ENCODE measurements around the gene HPSE.

The HPSE gene

GRCh38 chr4:83323136-83323535 is 11.5 kb downstream of the HPSE start:
- DNase-seq (ENCODE audit: low read depth): no peak
- no peak overlapping the region for H3K4me3 ChIP-seq (ENCODE audit: low read depth, low read length)
- TF ChIP-seq CTCF (IDR thresholded peaks at IDR 0.05; ENCODE audit: control insufficient read depth, extremely low read depth, insufficient read depth): no peak

GRCh38 chr4:83320548-83320947 is 14.1 kb downstream of the HPSE start:
- no peak overlapping the region for H3K4me3 ChIP-seq (ENCODE audit: low read depth, low read length)
- no peak for TF ChIP-seq CTCF (IDR thresholded peaks at IDR 0.05; ENCODE audit: control insufficient read depth, extremely low read depth, insufficient read depth)
- no peak for DNase-seq (ENCODE audit: low read depth)

GRCh38 chr4:83318666-83319065 is 16.0 kb downstream of the HPSE start:
- H3K4me3 ChIP-seq (ENCODE audit: low read depth, low read length): no peak overlapping the region
- DNase-seq (ENCODE audit: low read depth): no peak
- TF ChIP-seq CTCF (IDR thresholded peaks at IDR 0.05; ENCODE audit: control insufficient read depth, extremely low read depth, insufficient read depth): no peak

GRCh38 chr4:83317671-83318070 is 17.0 kb downstream of the HPSE start:
- no peak for DNase-seq (ENCODE audit: low read depth)
- TF ChIP-seq CTCF (IDR thresholded peaks at IDR 0.05; ENCODE audit: control insufficient read depth, extremely low read depth, insufficient read depth): no peak
- no peak overlapping the region for H3K4me3 ChIP-seq (ENCODE audit: low read depth, low read length)

- no peak for TF ChIP-seq CTCF (IDR thresholded peaks at IDR 0.05; ENCODE audit: control insufficient read depth, extremely low read depth, insufficient read depth)
- DNase-seq (ENCODE audit: low read depth): no peak
- no peak overlapping the region for H3K4me3 ChIP-seq (ENCODE audit: low read depth, low read length)
These were observed 18.0 kb downstream of the HPSE start for GRCh38 chr4:83316459-83317165.

GRCh38 chr4:83315341-83315870 is 19.2 kb downstream of the HPSE start:
- no peak overlapping the region for H3K4me3 ChIP-seq (ENCODE audit: low read depth, low read length)
- TF ChIP-seq CTCF (IDR thresholded peaks at IDR 0.05; ENCODE audit: control insufficient read depth, extremely low read depth, insufficient read depth): no peak
- no peak for DNase-seq (ENCODE audit: low read depth)

- H3K4me3 ChIP-seq (ENCODE audit: low read depth, low read length): no peak overlapping the region
- no peak for DNase-seq (ENCODE audit: low read depth)
- no peak for TF ChIP-seq CTCF (IDR thresholded peaks at IDR 0.05; ENCODE audit: control insufficient read depth, extremely low read depth, insufficient read depth)
These were observed 26.0 kb downstream of the HPSE start for GRCh38 chr4:83308672-83309071.

Data from LNCaP clone FGC (cell line).